ENCODE data around the gene COX17. TPM values are rescaled to one million over a fixed set of nuclear protein-coding genes. Genes with fewer than 3 reads are reported as not detected.

Gene COX17
- 10 to 100 TPM; 63.7 to 69.8 TPM for total RNA-seq

GRCh38 chr3:119676771-119677640 lies at the start of gene COX17:
COX17 (minus strand) TSS chr3:119677406; CDS start chr3:119677310, 96 bp downstream.
- ChIA-PET POLR2A (interaction anchor here (0.6 to 3.6 kb wide), 22 partner anchors 10 to 1785 kb away, joined by 3 to 33 read pairs (median 9); partner anchors contain the start of genes CD80, LRRC58, POGLUT1 and TIMMDC1), CTCF (interaction anchor here (1.5 to 3.3 kb wide), 3 partner anchors 37 to 214 kb away, joined by 3 to 18 read pairs (median 5); partner anchors contain the start of genes CD80 and TMEM39A)
- peak within 1 kb of the TSS; percentile 74 for H3K4me3 Mint-ChIP-seq
- no peaks in the 10 kb centered on the region for H3K27me3 Mint-ChIP-seq
- H3K36me3 Mint-ChIP-seq (ENCODE audit: low read depth): peaks cover 30% of the 10 kb centered on the region
- peak within 1 kb of the TSS; percentile 92 for H3K27ac Mint-ChIP-seq
- peak; percentile 97 for DNase-seq
- no peaks in the 10 kb centered on the region for H3K9me3 Mint-ChIP-seq
- H3K4me1 Mint-ChIP-seq: peaks cover 29% of the 10 kb centered on the region

GRCh38 chr3:119726909-119727308 lies 49.7 kb upstream of the COX17 start:
- CTCF ChIA-PET: no interaction called here
- no peak for DNase-seq
- Mint-ChIP-seq H3K4me1 (no peaks in the 10 kb centered on the region), H3K27me3 (no peaks in the 10 kb centered on the region), H3K9me3 (no peaks in the 10 kb centered on the region), H3K27ac (no peak overlapping the region), H3K4me3 (no peak overlapping the region), H3K36me3 (ENCODE audit: low read depth) (no peaks in the 10 kb centered on the region)
- POLR2A ChIA-PET: no interaction called here

GRCh38 chr3:119723022-119723421 lies 45.8 kb upstream of the COX17 start:
- CTCF ChIA-PET: no interaction called here
- no peaks in the 10 kb centered on the region for H3K9me3 Mint-ChIP-seq
- POLR2A ChIA-PET: no interaction called here
- H3K27ac Mint-ChIP-seq: no peak overlapping the region
- no peak for DNase-seq
- H3K27me3 Mint-ChIP-seq: no peaks in the 10 kb centered on the region
- no peaks in the 10 kb centered on the region for H3K4me1 Mint-ChIP-seq
- no peaks in the 10 kb centered on the region for H3K36me3 Mint-ChIP-seq (ENCODE audit: low read depth)
- no peak overlapping the region for H3K4me3 Mint-ChIP-seq

GRCh38 chr3:119717520-119717919 lies 40.3 kb upstream of the COX17 start:
- no peaks in the 10 kb centered on the region for H3K36me3 Mint-ChIP-seq (ENCODE audit: low read depth)
- CTCF ChIA-PET: no interaction called here
- H3K9me3 Mint-ChIP-seq: no peaks in the 10 kb centered on the region
- no peak for DNase-seq
- POLR2A ChIA-PET: no interaction called here
- H3K27ac Mint-ChIP-seq: no peak overlapping the region
- no peaks in the 10 kb centered on the region for H3K27me3 Mint-ChIP-seq
- no peaks in the 10 kb centered on the region for H3K4me1 Mint-ChIP-seq
- no peak overlapping the region for H3K4me3 Mint-ChIP-seq

- POLR2A ChIA-PET: no interaction called here
- CTCF ChIA-PET: no interaction called here
- no peaks in the 10 kb centered on the region for H3K4me1 Mint-ChIP-seq
- no peaks in the 10 kb centered on the region for H3K27me3 Mint-ChIP-seq
- no peaks in the 10 kb centered on the region for H3K36me3 Mint-ChIP-seq (ENCODE audit: low read depth)
- DNase-seq: no peak
- H3K9me3 Mint-ChIP-seq: no peaks in the 10 kb centered on the region
- H3K27ac Mint-ChIP-seq: no peak overlapping the region
- H3K4me3 Mint-ChIP-seq: no peak overlapping the region
Measured at GRCh38 chr3:119716998-119717397, 39.8 kb upstream of the COX17 start.

- no peak for DNase-seq
- Mint-ChIP-seq H3K4me3 (no peak overlapping the region), H3K9me3 (no peaks in the 10 kb centered on the region), H3K27me3 (no peaks in the 10 kb centered on the region), H3K27ac (no peak overlapping the region), H3K4me1 (no peaks in the 10 kb centered on the region), H3K36me3 (ENCODE audit: low read depth) (no peaks in the 10 kb centered on the region)
- ChIA-PET CTCF (no interaction called here), POLR2A (no interaction called here)
Measured at GRCh38 chr3:119715105-119715504, 37.9 kb upstream of the COX17 start.

GRCh38 chr3:119703820-119704531 lies 26.8 kb upstream of the COX17 start:
- POLR2A ChIA-PET: interaction anchor here (1.3 kb wide), 1 partner anchor 645 kb away, joined by 3 read pairs; the partner anchor contains the start of gene LRRC58
- no peak for DNase-seq
- CTCF ChIA-PET: no interaction called here
- Mint-ChIP-seq H3K4me1 (peaks cover 37% of the 10 kb centered on the region), H3K9me3 (peaks cover 4% of the 10 kb centered on the region), H3K36me3 (ENCODE audit: low read depth) (peaks cover 6% of the 10 kb centered on the region), H3K4me3 (peak overlapping the region; percentile 66), H3K27ac (no peak overlapping the region), H3K27me3 (peaks cover 16% of the 10 kb centered on the region)

GRCh38 chr3:119702530-119703527 lies 25.6 kb upstream of the COX17 start, which contains the start of gene CFAP91:
CFAP91 (plus strand) TSS chr3:119703022; CDS start chr3:119703099, 77 bp downstream.
- ChIA-PET CTCF (no interaction called here), POLR2A (no interaction called here)
- Mint-ChIP-seq H3K4me3 (peak within 1 kb of the TSS; percentile 66), H3K27ac (no peak within 1 kb of the TSS), H3K9me3 (peaks cover 4% of the 10 kb centered on the region), H3K27me3 (peaks cover 16% of the 10 kb centered on the region), H3K36me3 (ENCODE audit: low read depth) (peaks cover 6% of the 10 kb centered on the region), H3K4me1 (peaks cover 37% of the 10 kb centered on the region)
- DNase-seq: peak; percentile 87

- ChIA-PET POLR2A (interaction anchor here (0.6 to 1.6 kb wide), 3 partner anchors 24 to 460 kb away, joined by 3 to 4 read pairs (median 4); partner anchors contain the start of gene COX17), CTCF (interaction anchor here (0.9 to 1.2 kb wide), 2 partner anchors 11 to 20 kb away, joined by 3 to 4 read pairs; no protein-coding TSS in a partner anchor)
- peak overlapping the region; percentile 22 for H3K27ac Mint-ChIP-seq
- no peak for DNase-seq
- H3K4me3 Mint-ChIP-seq: no peak overlapping the region
- peaks cover 16% of the 10 kb centered on the region for H3K27me3 Mint-ChIP-seq
- H3K9me3 Mint-ChIP-seq: peaks cover 4% of the 10 kb centered on the region
- H3K36me3 Mint-ChIP-seq (ENCODE audit: low read depth): peaks cover 6% of the 10 kb centered on the region
- peaks cover 37% of the 10 kb centered on the region for H3K4me1 Mint-ChIP-seq
Measured at GRCh38 chr3:119700920-119701734, 23.9 kb upstream of the COX17 start.

- Mint-ChIP-seq H3K36me3 (ENCODE audit: low read depth) (peaks cover 6% of the 10 kb centered on the region), H3K27me3 (peaks cover 15% of the 10 kb centered on the region), H3K4me1 (peaks cover 37% of the 10 kb centered on the region), H3K9me3 (peaks cover 4% of the 10 kb centered on the region), H3K4me3 (no peak overlapping the region), H3K27ac (peak overlapping the region; percentile 57)
- CTCF ChIA-PET: interaction anchor here (1.2 kb wide), 1 partner anchor 10 kb away, joined by 4 read pairs; no protein-coding TSS in a partner anchor
- POLR2A ChIA-PET: interaction anchor here (1.6 kb wide), 2 partner anchors 24 to 395 kb away, joined by 4 read pairs; partner anchors contain the start of gene COX17
- peak; percentile 28 for DNase-seq
Measured at GRCh38 chr3:119700269-119700919, 23.2 kb upstream of the COX17 start.

- H3K4me1 Mint-ChIP-seq: peaks cover 26% of the 10 kb centered on the region
- CTCF ChIA-PET: no interaction called here
Measured at GRCh38 chr3:119697394-119697793, 20.2 kb upstream of the COX17 start.

More at GRCh38 chr3:119697394-119697793, 20.2 kb upstream of the COX17 start:
- Mint-ChIP-seq H3K36me3 (ENCODE audit: low read depth) (peaks cover 6% of the 10 kb centered on the region), H3K27me3 (peaks cover 2% of the 10 kb centered on the region), H3K9me3 (peaks cover 4% of the 10 kb centered on the region), H3K4me3 (no peak overlapping the region), H3K27ac (no peak overlapping the region)
- POLR2A ChIA-PET: no interaction called here
- DNase-seq: no peak
